ENCODE results near the gene MRPS18B. TPM values are rescaled to one million over a fixed set of nuclear protein-coding genes. Genes with fewer than 3 reads are reported as not detected.

MRPS18B gene
- total and polyA plus RNA-seq, 2 of the 13 experiments (the other 11 are each of a cell fraction or from before 2014, with no cell fraction given) = 125 to 131 TPM

GRCh38 chr6:30616811-30617564 is 652 bp upstream of the MRPS18B start, which contains the start of gene PPP1R10 (continued):
- TF ChIP-seq HBP1 (CRISPR knock-in tag; IDR thresholded peaks at IDR 0.05; ENCODE audit: low read depth) (peak; percentile 76; the same call in 1 of the 2 replicates), RBM39 (IDR thresholded peaks at IDR 0.05; ENCODE audit: low read depth, low read length, poor library complexity, severe bottlenecking) (peak; percentile 97), TFE3 (CRISPR knock-in tag; IDR thresholded peaks at IDR 0.05) (peak; percentile 99), ATF2 (CRISPR knock-in tag; IDR thresholded peaks at IDR 0.05) (0 out of 2 replicates have a peak, but pooled peaks have one; percentile 39), MEF2D (CRISPR knock-in tag; IDR thresholded peaks at IDR 0.05) (peak; percentile 58), MIXL1 (CRISPR knock-in tag; IDR thresholded peaks at IDR 0.05) (peak; percentile 30; the same call in 1 of the 2 replicates), ZNF256 (CRISPR knock-in tag; conservative IDR thresholded peaks at IDR 0.05) (0 out of 2 replicates have a peak, but pooled peaks have one; percentile 38), RBAK (CRISPR knock-in tag; IDR thresholded peaks at IDR 0.05) (no peak), ZNF782 (CRISPR knock-in tag; IDR thresholded peaks at IDR 0.05; ENCODE audit: borderline replicate concordance) (no peak), CREB1 (IDR thresholded peaks at IDR 0.05) (peak; percentile 93), CREB1 (CRISPR knock-in tag; IDR thresholded peaks at IDR 0.05) (peak; percentile 95), ZMYM4 (CRISPR knock-in tag; IDR thresholded peaks at IDR 0.05) (peak; percentile 75; the same call in 1 of the 2 replicates), TOPORS (CRISPR knock-in tag; IDR thresholded peaks at IDR 0.05) (peak; percentile 81; the same call in 1 of the 2 replicates), ZNF160 (CRISPR knock-in tag; IDR thresholded peaks at IDR 0.05) (peak; percentile 90), ZBTB7B (CRISPR knock-in tag; IDR thresholded peaks at IDR 0.05) (peak; percentile 44; the same call in 1 of the 2 replicates), SALL1 (CRISPR knock-in tag; IDR thresholded peaks at IDR 0.05) (peak; percentile 73)
- TF ChIP-seq, protein P1, sequence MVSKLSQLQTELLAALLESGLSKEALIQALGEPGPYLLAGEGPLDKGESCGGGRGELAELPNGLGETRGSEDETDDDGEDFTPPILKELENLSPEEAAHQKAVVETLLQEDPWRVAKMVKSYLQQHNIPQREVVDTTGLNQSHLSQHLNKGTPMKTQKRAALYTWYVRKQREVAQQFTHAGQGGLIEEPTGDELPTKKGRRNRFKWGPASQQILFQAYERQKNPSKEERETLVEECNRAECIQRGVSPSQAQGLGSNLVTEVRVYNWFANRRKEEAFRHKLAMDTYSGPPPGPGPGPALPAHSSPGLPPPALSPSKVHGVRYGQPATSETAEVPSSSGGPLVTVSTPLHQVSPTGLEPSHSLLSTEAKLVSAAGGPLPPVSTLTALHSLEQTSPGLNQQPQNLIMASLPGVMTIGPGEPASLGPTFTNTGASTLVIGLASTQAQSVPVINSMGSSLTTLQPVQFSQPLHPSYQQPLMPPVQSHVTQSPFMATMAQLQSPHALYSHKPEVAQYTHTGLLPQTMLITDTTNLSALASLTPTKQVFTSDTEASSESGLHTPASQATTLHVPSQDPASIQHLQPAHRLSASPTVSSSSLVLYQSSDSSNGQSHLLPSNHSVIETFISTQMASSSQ (IDR thresholded peaks at IDR 0.05; ENCODE audit: low read depth) = no peak
- TF ChIP-seq, protein P1 (CRISPR knock-in tag; IDR thresholded peaks at IDR 0.05; ENCODE audit: borderline replicate concordance) = peak; percentile 18; the same call in 1 of the 2 replicates
- TF ChIP-seq, protein P2, sequence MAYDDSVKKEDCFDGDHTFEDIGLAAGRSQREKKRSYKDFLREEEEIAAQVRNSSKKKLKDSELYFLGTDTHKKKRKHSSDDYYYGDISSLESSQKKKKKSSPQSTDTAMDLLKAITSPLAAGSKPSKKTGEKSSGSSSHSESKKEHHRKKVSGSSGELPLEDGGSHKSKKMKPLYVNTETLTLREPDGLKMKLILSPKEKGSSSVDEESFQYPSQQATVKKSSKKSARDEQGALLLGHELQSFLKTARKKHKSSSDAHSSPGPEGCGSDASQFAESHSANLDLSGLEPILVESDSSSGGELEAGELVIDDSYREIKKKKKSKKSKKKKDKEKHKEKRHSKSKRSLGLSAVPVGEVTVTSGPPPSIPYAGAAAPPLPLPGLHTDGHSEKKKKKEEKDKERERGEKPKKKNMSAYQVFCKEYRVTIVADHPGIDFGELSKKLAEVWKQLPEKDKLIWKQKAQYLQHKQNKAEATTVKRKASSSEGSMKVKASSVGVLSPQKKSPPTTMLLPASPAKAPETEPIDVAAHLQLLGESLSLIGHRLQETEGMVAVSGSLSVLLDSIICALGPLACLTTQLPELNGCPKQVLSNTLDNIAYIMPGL (CRISPR knock-in tag; IDR thresholded peaks at IDR 0.05; ENCODE audit: borderline replicate concordance in 1 of 2, low read depth in 1 of 2) = peak; percentile 17 to 32; a peak in 2 of 4 replicates

All from HepG2 (cell line).